ENCODE results near the gene ZFYVE26.

ZFYVE26 gene

DNA sequence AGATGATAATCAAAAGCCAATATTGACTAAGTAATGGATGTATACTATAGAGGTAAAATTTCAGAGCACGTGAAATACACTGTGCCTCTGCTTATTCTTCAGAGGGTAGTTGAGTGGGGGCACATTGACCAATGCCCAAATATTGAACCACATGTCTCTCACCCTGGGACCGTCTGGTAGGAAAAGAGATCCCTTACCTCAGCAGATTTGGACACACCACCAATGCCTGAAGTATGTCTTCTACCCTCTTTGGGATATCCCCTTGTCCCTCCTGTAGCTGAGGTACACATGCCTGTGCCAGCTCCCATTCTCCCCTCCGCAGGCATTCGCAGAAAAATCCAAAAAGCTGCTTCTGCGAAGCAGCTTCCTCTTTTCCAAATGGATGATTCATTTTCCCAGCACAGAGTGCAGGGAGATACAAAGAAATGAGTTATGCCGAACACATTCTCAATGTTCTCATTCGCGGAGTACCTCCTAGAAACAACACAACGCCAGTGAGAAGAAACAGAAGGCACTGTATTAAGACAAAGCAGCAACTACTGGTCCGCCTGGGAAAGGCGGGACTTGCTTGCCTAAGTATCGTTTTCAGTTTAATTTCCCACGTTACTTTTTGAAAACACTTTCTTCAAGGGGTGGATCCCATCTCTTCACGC is 691 bp downstream of the ZFYVE26 start:
- no peak for DNase-seq

DNA sequence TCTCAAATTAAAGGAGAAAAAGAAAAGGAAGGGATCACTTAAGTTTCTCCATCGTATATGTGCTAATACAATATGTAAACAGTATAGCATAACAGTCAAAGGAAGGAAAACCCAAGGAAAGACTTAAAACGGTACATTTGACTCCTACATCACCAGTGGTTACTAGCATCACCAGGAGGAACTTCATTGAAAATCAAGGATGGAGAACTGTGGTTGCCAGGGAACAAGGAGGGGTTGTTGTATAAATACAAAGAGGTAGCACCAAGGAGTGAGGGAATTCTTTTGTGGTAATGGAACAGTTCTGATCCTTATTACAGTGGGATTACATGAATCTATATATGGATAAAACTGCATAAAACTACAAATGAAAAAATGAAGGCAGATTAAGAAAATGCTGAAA is 1.6 kb downstream of the ZFYVE26 start:
- no peak for DNase-seq

DNA sequence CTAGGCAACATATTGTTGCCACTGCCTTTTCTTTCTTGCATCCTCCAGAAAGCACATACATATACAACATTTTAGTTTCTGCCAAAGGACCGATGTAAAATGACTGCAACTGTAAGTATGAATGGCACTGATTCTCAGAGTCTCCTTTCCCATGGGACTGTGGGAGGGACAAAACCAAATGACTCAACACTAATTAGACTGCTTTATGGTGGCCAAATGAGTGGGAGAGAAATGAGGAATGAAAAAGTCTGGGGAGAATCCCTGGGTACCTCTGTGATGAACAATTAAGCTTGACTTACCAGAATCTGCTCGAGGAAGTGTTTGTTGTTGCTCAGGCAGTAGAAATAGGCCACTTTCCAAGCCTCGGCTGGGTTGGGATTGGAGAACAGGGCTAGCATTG is 10.1 kb downstream of the ZFYVE26 start:
- no peak for DNase-seq

DNA sequence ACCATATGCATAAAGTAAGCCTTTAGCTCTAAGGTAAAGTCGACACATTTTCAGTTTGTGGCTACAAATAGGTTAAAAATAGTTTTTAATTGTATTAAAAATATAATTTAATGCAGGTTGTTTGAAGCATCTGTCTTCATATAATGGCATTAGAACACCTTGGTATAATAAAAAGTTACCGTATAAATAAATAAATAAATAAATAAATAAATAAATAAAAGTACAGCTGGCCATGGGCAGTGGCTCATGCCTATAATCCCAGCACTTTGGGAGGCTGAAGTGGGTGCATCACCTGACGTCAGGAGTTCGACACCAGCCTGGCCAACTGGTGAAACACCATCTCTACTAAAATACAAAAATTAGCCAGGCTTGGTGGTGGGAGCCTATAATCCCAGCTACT is 15.6 kb downstream of the ZFYVE26 start:
- DNase-seq: no peak

DNA sequence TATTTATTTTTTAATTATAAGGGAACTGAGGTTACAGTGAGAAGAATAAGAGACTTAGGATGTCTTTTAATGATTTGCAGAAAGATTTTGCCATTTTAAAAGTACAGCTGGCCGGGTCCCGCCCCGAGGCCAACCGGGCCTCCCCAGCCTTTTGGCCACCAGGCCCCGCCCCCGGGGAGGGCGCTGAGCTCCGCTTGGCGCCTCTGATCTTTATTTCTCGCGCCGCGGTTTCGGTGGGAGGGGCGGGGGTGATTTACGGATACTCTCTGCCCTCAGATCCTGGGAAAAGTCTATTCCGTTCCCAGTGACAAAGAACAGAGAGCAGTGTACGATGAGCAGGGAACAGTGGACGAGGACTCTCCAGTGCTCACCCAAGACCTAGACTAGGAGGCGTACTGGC is 17.7 kb downstream of the ZFYVE26 start:
- no peak for DNase-seq

DNA sequence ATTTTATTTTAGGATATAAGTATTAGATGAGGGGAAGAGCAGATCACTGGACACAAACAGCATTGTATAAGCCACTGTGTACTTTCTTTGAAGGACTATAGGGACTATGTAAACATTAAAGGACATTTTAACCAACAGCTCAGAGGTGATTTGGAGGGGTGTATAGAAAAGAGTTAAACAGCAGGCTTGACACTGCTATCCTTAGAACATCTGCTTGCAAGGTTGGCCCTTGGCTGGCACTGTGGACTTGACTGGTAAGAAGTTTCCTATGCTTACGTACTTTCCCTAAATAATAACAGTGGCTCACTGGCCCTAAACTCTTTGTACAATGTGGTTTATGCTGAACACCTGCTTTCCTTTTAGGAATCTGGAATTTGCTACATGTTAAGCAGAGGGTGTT is 28.7 kb downstream of the ZFYVE26 start:
- DNase-seq: no peak

DNA sequence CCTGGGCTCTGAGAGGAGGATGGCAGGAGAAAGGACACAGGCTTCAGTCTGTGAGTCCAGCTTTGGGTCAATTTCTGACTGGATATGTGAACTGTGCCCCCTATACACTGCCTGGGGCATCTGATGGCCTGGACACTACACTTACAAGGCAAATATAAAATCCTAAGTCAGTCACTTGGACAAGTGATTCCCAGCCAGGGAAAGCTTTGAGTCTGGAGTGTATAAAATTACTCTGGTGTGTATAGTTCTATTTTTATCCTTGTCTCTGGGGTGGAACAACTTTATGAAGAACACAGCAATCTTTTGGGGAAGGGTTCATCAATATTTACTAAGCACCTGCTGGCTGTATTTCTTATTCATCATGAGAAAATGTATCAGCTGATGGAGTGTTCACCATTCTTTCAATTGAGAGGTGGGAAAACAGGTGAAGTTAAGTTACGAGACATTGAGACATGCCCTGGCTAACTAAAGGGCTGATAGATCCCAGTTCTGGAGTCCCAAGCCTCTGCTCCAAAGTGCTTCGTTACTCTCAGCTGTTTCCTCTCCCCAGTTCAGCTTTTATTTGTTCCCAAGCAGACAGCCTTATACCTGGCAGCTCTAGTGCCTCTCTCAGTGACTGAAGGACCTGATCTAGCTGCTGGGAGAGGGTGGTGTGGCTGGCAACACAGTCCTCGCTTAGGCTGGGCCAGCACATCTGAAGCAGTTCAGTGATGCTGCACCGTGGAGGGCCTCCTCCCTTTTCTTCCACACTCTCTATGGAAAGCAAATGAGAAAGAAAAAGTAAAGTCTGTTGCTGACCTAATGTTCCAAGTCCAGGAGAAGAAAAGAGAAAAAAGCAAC is 30.9 kb downstream of the ZFYVE26 start:
- no peak for DNase-seq

DNA sequence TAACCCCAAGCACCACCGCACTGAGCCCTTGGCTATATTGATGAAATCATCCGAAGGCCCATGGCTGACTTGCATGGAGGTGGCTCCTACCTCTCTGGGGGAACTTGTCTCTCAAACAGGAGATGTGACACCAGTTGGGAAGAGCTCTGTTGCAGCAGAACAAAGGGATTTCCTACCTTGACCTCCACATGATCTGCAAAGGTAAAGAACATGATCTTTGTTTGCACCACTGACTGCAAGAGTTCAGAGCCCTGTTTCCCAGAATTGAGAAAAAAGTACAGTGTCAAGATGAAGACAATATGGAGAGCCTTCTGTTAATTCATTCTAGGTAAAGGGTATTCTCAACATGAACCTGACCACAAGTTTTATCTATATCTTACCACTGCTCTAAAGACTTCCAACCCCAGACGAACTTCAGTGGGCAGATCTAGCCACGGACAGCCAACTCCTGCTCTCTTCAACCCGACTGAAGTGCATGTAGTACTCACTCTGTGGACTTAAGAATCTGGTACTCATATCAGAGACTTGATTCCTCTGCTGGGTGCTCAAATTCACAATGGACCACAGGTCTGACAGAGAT is 32.1 kb downstream of the ZFYVE26 start:
- no peak for DNase-seq

DNA sequence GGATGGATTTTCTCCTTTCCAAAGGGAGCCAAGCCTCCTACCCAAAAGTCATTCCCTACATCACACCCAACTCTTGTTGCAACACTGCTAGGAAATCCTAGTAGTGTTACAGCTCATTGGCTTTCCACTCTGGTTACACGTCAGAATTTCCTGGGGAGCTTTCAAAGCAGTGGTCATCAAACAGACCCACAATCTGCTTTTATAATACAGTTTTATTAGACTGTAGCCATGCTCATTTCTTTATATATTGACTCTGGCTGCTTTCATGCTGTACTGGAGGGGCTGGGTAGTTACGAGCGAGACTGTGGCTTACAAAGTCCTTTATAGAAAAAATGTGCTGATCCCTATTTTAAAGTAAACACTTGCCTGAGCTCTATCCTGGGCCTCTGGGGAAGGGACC is 34.3 kb downstream of the ZFYVE26 start:
- DNase-seq: no peak

DNA sequence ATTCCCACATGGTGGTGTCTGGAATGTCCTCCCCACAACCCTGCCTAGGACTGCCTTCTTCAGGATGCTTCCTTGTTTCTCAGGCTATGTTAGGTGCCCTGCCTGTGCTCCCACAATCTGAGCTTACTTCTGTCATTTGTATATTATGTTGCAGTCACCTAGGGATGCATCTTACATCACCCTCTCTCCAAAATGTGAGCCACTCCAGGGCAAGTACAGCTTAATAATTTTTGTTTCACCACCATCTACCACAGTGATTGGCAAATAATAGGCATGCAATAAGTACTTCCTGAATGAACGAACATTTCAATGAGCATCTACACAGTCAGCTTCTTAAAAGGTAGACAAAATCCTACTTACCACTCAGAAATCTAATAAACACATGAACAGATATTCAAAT is 37.6 kb downstream of the ZFYVE26 start:
- no peak for DNase-seq

DNA sequence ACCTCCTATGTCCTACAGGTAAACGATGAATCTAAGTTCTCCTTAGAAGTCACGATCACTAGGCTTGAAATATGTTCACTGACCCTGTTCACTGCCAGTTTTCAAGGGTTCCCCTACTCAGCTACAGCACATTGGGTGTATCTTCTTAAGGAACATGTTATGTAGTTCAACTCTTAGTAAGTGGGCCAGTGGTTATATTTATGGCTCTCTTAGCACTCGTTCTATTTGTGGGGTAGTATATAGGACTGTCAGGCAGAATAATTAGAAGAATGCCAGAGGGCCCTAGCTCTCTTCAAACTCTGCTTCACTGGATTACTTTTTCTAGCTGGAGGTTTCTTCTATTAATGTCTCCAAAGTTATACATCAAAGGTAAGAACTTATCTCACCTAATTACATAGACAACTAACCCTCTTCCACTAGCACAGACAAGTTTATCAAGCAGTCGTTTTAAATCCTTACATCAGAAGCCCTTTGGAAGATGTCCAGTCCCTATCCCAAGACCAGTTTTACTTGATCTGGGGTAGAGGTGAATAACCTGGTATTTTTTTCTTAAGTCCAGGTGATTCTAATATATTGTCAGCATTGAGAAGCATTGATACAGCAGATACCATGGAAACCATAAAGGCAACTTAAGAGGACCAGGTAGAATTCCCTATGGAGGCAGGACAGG is 39.6 kb downstream of the ZFYVE26 start:
- no peak for DNase-seq

DNA sequence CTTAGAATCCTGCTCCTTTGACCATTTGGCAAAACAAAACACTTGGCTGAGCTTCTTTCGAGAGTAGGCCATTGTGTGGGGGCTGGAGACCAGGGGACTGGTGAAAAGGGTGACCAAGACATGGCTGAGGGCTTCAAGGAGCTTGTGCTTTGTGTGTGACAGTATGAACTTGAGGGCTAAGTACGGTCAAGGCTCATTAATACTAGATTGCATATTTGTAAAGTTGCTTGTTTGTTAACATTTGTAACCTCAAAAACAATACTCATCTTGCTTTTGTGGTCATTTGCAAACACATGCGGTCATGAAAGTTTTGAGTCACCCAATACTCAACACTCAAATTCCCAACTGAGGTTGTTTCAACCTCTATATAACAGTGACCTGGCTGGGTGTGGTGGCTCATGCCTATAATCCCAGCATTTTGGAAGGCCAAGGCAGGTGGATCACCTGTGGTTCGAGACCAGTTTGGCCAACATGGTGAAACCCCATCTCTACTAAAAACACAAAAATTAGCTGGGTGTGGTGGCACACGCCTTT is 42.5 kb downstream of the ZFYVE26 start:
- no peak for DNase-seq

DNA sequence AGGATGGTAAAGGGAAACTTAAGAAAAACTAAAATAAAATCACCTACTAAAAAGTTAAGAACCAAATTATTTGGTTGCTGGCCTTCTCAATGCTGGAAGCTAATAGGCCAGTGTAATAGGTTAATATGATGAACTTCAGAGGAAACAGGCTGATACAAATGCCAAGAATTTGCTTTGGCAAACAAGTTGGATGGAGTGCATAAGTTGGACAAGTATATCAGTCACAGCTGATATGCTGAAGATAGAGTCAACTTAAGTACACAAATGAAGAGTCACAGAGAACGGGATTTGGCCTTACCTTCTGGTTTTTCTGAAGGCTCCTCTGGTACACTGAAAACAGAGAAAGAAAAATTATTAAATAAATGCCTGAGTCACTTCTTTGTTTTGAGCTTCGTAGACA is 48.2 kb downstream of the ZFYVE26 start:
- DNase-seq: no peak

DNA sequence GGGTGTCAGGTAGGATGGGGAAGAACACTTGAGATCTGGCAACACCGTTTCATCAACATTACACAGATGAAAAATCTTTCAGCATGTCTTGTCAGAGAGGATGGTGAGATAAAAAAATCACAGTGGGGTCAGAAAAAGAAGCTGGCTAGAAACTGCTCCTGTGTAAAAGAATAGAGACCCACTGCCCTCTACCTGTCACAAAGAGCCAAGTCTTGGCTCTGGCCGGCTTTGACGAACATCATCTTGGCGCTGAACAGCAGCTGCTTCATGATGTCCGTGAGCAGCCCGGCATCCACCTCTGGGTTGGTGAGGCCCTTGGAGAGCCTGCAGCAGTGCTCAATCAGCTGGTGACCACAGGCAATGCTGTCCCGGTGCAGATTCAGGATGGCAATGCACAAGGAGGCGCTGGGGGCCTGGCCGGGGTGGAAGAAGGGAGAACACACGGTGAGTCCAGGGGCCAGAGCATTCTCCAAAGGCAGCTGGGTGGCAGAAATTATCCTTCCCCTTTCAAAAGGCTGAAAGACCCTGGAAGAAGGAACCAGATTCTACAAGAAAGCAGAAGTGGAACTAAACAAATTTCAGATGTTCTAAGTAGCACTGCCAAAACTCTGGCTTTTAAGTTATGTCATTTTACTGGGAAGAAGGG is 50.2 kb downstream of the ZFYVE26 start:
- DNase-seq: no peak

DNA sequence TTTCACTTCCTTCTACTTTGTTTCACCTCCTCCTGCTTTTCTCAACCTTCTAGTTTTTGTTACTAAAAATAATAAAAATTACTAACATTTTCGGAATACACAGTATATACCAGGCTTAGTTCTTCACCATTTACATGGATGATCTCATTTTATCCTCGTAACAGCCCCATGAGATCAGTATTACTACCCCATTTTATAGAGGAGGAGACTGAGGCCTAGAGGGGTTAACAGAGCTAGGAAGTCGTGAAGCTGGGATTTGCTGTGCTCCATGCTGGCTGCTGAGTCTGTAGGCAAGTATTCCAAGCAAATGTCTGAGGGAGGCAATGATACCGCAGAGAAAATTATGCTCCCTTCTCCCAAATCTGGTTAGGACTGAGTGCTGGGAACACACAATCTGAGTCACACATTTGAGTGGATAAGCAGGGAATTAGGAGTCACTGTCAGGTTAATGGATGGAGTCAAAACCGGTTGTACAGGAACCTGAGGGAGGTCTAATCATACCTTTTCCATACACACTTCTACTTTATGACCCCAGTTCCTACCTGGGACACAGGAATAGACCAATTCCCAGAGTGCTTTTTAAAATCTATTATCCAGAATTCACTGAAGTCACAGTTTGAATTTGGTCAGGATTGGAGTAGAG is 51.1 kb downstream of the ZFYVE26 start:
- DNase-seq: no peak

DNA sequence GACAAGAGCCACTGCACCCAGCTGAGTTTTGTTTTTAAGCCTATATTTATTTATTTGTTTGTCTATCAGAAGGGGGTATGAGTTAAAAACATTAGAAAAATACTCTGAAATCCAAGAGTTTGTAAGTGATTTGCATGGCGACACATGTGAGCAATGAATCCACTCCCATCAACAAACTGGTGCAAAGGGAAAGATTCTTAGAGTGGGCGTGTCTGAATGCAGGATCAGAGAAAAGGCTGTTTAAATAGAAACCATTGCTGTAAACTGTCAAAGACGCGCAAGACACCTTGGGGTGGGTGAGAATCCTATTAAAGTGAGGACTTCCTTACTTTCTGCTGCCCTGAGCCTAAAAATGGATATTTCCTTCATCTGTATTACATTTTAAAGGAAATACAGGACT is 51.9 kb downstream of the ZFYVE26 start:
- no peak for DNase-seq

DNA sequence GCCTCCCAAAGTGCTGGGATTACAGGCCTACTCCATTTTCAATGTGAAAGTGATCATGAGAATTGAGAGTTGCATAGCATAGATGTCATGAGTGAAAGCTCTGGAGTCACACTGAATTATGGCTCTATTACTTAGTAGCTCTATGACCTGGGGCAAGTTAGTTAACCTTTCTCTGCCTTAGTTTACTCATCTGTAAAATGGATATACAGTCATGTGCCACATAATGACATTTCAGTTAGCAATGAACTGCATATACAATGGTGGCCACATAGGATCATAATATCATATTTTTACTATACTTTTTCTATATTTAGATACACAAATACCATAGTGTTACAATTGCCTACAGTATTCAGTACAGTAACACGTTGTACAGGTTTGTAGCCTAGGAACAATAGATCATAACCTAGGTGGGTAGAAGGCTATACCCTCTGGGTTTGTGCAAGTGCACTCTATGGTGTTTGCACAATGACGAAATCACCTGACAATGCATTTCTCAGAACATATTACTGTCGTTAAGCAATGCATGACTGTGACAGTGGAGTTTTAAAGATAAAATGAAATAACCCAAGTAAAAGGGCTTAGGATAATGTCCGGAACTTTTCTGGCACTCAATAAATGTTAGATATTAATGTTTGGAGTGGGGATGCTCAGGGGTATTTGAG is 53.1 kb downstream of the ZFYVE26 start:
- DNase-seq: no peak

DNA sequence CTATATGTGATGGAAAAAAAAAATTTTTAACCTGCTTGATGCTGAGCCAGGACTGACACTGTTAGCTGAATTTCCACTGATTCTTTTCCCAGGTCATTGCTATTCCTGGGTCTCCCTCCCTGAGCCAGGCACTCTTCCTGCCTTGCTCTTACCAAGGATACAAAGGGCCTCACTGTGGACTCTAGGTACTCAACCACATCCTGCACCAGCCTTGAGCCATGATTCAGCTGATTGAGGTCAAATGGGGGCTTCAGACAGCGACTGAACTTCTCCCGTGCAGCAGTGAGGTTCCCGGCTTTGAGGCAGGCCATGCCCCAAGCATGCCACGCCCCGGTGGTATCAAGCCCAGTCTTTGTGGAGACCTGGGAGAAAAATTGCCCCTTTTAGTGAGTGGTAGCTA is 54.3 kb downstream of the ZFYVE26 start:
- DNase-seq: no peak

DNA sequence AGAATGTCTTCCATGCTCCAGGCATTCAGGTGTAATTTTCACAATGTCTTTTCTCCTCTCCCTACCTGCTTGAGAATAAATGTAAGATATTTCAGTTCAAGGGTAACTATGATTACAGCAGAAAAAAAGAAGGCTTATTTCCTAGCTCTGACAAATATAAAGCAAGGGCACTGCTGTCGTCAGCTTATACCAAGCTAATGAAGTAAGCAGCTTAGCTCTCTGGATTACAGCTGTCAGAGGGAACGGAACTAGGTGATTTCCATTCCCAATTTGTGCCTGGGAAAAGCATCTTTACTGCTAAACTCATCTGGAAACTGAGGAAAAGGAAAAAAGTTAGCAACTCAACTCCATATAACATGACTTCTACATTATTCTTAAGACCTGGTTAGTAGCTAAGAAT is 56.5 kb downstream of the ZFYVE26 start:
- no peak for DNase-seq

DNA sequence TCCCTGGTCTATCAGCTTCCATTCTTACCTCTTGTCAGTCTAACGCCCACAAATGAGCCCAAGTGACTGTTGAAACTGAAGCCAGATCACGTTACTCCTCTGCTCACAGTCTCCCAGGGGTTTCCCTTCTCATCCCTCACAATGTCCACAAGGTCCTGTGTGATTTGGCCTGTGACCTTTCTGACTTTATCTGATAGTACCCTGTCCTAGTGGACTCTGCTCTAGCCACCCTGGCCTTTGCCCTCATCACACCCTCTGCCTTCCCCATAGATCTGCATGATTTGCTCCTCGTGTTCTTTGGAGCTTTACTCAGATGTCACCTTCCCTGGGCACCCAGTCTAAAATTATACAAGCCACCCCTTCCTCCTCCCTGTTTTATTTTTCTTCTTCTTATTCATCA is 59.2 kb downstream of the ZFYVE26 start:
- no peak for DNase-seq

DNA sequence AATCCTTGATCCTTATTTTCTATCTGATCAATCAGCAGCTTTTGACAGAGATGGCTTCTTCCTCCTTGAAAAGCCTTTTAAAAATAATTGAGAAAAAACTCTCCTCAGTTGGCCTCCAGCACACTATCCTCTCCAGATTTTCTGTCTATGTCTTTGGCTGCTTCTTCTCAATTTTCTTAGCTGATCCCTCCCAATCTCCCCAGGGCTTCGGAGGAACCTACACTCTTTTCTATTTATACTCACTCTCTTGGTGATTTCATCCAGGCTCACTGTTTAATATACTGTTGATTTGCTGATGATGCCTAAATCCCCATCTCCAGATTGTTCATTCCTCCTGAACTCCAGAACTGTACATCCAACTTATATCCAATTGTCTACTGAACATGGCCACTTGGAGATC is 59.9 kb downstream of the ZFYVE26 start:
- no peak for DNase-seq
